Astrocyte of the cerebellum (primary cell): ENCODE results near the gene PDE4B.
A peak's percentile ranks its signal among the peaks of the same experiment; 100 is the strongest.

Experiments used
- DNase-seq: peaks from one replicate; pipeline ENCODE4 v3.0.0-alpha.2; 2011; ENCODE audit warnings: low read depth
- H3K4me3 ChIP-seq: 2 replicates; pipeline ENCODE4 v1.5.1; 2011; ENCODE audit warnings: mild to moderate bottlenecking, low read depth, low read length, moderate library complexity
- in situ Hi-C: cut with HindIII; loops from 2 replicates; pipeline ENCODE4 v1.10.0; 2017; ENCODE audit warnings: low sequenced_read_pairs
- TF ChIP-seq, protein P1 (sequence below): IDR thresholded peaks from 2 replicates; pipeline ENCODE4 v1.5.1; 2012; ENCODE audit warnings: low read length, low read depth, moderate library complexity, mild to moderate bottlenecking; ENCODE audit errors: missing control alignments

PDE4B gene

DNA sequence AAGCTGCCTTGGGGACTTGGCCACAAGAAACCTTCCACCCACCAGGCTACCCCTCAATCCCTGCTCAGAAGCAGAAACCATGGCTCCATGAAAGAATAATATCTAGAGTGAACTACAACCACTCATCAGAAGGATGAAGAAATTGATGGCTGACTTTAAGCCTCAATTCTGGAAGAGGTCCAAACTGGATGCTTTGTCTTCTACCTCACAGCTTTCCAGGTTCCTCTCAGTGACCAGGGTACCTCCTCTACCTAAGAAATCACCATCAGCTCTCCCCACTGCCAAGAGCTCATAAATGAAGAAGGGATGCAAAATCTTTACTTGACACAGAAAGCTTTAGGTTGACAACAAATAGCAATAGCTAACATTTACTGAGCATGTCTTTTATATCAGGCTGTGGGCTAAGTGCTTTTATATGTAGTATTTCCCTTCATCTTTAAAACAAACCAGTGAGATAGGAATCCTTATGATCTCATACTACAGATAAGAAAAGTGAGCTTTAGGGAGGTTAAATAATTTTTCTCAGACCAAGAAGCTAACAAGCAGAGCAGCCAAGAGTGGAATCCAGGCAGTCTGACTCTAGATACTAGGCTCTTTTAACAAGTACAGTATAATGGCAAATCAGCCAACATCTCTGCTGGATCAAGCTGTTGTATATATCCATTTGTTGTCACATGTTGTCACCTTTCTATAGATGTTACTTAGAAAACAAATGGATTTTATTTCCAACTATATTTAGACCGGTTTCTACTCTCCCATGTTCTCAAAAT, 498.3 kb downstream of the PDE4B start:
- TF ChIP-seq, protein P1, sequence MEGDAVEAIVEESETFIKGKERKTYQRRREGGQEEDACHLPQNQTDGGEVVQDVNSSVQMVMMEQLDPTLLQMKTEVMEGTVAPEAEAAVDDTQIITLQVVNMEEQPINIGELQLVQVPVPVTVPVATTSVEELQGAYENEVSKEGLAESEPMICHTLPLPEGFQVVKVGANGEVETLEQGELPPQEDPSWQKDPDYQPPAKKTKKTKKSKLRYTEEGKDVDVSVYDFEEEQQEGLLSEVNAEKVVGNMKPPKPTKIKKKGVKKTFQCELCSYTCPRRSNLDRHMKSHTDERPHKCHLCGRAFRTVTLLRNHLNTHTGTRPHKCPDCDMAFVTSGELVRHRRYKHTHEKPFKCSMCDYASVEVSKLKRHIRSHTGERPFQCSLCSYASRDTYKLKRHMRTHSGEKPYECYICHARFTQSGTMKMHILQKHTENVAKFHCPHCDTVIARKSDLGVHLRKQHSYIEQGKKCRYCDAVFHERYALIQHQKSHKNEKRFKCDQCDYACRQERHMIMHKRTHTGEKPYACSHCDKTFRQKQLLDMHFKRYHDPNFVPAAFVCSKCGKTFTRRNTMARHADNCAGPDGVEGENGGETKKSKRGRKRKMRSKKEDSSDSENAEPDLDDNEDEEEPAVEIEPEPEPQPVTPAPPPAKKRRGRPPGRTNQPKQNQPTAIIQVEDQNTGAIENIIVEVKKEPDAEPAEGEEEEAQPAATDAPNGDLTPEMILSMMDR, result no peak
- in situ Hi-C loops, result no loop called here
- no peak overlapping the region for H3K4me3 ChIP-seq
- DNase-seq, result no peak

DNA sequence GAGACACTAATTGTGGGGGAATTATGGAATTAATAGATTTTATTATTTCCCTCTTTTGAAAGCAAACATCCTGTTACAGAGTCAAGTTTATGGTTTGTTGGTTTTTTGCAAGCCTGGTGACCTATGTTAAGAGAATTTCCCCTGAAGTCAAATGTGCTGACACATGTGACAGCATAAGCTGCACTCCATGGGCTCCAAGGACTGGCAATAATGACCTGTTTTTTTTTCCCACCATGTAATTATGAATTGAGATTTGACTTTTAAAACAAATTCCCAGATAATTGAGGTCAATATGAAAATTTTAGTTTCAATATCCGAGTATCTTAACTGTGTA, 498.8 kb downstream of the PDE4B start:
- TF ChIP-seq, protein P1, result no peak
- in situ Hi-C loops, result no loop called here
- DNase-seq, result no peak
- H3K4me3 ChIP-seq, result no peak overlapping the region

DNA sequence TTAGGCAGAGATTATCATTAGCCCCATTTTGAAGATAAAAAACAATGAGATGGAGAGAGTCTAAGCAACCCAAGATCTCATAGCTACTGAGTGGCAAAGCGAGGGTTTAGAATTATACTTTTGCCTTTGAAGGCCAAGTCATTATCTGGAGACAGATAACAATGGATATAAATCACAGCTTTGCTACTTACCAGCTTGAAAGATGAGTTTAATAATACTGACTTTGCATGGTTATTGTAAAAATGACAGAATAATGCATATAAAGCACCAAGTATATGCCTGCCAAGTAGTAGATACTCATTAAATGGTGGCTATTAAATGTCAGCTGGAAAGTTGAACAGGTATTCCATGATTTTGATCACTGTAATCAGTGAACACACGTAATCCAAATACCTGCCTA, 499.6 kb downstream of the PDE4B start:
- TF ChIP-seq, protein P1, result no peak
- in situ Hi-C loops, result no loop called here
- DNase-seq, result no peak
- H3K4me3 ChIP-seq, result no peak overlapping the region

DNA sequence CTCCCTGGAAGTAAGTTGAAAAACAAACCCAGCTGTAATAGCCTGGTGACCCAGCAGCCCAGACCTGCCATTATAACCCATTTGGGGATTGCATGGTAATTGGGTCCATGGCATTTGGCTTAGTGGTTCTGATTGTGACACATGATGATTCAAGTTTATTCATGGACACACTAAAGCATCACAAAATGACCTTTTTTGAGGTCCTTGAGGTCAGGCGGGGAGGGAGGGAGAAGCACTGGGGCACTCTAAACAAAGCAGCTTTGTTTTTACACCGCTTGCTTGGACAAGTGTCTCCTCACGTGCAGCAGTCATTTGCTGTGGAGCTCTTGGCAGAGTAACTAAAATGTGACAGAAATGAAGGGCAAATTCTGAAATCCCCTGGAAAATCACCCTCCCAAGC, 500.2 kb downstream of the PDE4B start:
- TF ChIP-seq, protein P1, result no peak
- in situ Hi-C loops, result no loop called here
- no peak for DNase-seq
- H3K4me3 ChIP-seq, result no peak overlapping the region

DNA sequence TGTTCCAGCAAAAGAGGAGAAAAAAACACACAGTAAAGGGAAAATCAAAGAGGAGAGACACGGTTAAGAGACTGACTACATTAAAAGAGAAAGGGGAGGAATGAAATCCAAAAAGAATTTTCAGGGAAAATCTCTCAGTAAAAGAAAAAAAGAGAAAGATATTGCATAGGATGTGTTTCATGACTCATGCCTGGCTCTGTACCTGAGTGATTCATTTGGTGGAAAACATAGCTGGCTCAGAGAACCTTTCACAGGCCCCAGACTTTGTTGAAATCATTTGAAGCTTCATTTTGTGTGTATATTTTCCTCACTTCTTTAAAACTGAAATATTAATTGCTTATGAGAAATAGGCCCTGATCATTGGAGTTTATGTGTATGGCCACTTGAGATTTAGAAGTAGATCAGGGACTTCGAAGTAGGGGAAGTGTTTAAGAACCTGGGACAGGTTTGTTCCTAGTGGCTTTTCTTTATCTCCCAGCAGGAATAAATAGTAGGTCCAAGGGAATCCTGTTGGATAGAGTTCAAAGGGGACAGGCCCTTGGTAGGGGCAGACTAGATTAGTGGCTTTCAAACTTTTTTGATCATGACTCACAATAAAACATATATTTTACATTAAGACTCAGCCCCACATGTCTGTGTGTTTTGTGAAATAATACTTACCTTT, 502.1 kb downstream of the PDE4B start:
- DNase-seq, result peak; percentile 51
- TF ChIP-seq, protein P1, result no peak
- no peak overlapping the region for H3K4me3 ChIP-seq
- in situ Hi-C loops, result no loop called here

DNA sequence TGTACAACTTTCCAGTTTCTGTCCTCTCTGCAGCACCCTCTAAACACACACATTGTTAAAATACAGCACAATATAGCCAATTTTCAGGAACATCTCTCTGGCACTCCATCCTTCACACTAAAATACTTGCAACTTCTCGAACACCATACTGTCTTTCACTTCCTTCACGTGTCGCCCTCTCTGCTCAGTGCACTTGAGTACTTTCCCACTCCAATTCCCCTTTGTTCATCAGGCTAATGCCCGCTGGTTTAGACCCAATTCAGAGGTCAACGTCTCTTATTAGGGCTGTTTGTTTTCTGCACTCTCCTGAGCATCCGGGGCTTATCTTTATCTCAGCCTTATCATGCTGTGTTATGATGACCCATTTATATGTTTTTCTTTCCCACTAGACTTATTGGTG, 503.1 kb downstream of the PDE4B start:
- no peak for DNase-seq
- TF ChIP-seq, protein P1, result no peak
- H3K4me3 ChIP-seq, result no peak overlapping the region
- in situ Hi-C loops, result no loop called here
